ENCODE measurements around the gene ELN.

Gene ELN

GRCh38 chr7:74097937-74098614, 70.1 kb downstream of the ELN start:
- DNase-seq, result no peak

- no peak for DNase-seq
Measured at GRCh38 chr7:74099031-74099430, 71.1 kb downstream of the ELN start.

- DNase-seq, result peak; percentile 86
Measured at GRCh38 chr7:74101061-74101681, 73.2 kb downstream of the ELN start.

GRCh38 chr7:74103219-74103772, 75.3 kb downstream of the ELN start:
- DNase-seq, result no peak

- DNase-seq, result no peak
Measured at GRCh38 chr7:74104702-74105101, 76.7 kb downstream of the ELN start.

- no peak for DNase-seq
Measured at GRCh38 chr7:74105992-74106391, 78.0 kb downstream of the ELN start.

- no peak for DNase-seq
Measured at GRCh38 chr7:74106846-74107245, 78.9 kb downstream of the ELN start.

GRCh38 chr7:74115326-74115725, 87.4 kb downstream of the ELN start:
- DNase-seq, result no peak

- no peak for DNase-seq
Measured at GRCh38 chr7:74116356-74116755, 88.4 kb downstream of the ELN start.
